Smooth muscle cell of the brain vasculature (primary cell): ENCODE data around the gene ACO2.
"Not testable (repeated sequence)": the region's sequence is repeated elsewhere in the genome, so short reads cannot be mapped to it uniquely, and the experiment has no call there.

Experiments used
- DNase-seq: peaks from one replicate; pipeline ENCODE4 v3.0.0-alpha.2; 2012; ENCODE audit warnings: low read depth, low spot score

The ACO2 gene

GRCh38 chr22:41448189-41448808, 20.6 kb upstream of the ACO2 start:
- DNase-seq, result peak; percentile 97

GRCh38 chr22:41458161-41458728, 10.7 kb upstream of the ACO2 start:
- no peak for DNase-seq

DNA sequence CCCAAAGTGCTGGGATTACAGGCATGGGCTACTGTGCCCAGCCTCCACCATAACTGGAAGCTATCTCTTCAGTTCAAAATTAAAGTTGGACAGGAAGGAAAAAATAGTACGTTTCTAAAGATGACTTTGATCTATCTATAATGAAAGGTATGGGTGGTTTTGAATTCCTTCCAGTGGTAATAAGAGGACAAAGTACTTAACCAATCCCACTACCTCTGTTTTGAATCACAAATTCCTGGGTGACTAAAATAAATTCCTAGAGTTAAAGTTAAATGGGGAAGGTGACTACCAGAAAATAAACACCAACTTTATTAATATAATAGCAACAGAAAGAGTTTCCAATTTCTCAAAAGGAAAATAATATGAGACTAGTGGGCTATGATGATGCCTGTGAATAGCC, 9.5 kb upstream of the ACO2 start:
- no peak for DNase-seq

DNA sequence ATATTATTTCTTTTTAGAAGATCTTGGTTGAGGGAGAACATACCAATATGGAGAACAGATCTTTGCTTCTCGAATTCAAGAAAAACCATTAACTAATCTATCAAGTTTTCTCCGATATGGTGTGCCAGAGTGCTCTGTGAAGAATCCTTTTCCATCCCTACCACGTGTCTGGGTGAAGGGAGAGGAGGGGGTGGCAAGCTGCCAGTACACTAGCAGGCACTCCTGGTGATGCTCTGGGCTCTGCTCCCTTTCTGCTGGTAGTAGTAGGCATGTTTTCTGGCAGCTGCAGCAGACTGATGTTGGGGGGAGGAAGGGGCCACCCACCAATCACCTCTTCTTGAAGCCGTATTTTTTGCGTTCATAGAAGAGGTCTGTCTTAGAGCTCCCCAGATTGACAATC, 8.8 kb upstream of the ACO2 start:
- not testable (repeated sequence) for DNase-seq

GRCh38 chr22:41461901-41462300, 7.0 kb upstream of the ACO2 start:
- DNase-seq, result no peak

- no peak for DNase-seq
Measured at GRCh38 chr22:41469218-41469851, 418 bp downstream of the ACO2 start.

DNA sequence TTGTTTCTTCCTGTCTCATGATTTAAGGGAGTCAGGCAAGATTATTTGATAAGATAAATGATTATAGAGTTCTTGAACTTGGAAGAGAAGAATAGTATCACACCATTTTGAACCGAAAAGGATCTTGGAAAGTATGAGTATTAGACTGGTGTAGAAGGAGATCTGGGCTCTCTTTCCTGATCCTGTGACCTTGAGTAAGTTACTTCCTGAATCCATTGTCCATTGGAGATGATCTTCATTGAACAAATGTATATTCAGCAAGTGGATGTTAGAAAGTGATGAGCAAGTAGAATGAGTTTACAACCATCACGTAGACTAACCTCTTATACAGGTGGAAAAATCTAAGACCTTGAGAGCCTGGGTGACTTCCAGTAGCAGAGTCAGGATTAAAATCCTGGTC, 2.0 kb downstream of the ACO2 start:
- no peak for DNase-seq

DNA sequence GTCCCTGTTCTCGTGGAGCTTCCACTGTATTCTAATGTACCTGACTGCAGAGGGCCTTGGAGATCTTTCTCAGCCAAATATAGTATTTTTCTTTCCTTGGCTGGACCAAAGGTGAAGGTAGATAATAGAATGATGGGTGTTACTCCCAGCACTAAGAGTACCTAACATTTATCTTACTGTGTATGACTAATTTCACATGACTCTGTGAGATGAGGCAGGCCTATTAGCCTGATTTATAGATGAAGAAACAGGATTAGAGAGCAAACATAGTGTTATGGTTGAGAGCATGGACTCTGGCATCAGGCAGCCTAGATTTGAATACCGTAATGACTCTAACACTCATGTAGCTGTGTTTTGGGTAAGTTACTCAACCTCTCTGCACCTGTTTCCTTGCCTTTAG, 2.7 kb downstream of the ACO2 start:
- no peak for DNase-seq

DNA sequence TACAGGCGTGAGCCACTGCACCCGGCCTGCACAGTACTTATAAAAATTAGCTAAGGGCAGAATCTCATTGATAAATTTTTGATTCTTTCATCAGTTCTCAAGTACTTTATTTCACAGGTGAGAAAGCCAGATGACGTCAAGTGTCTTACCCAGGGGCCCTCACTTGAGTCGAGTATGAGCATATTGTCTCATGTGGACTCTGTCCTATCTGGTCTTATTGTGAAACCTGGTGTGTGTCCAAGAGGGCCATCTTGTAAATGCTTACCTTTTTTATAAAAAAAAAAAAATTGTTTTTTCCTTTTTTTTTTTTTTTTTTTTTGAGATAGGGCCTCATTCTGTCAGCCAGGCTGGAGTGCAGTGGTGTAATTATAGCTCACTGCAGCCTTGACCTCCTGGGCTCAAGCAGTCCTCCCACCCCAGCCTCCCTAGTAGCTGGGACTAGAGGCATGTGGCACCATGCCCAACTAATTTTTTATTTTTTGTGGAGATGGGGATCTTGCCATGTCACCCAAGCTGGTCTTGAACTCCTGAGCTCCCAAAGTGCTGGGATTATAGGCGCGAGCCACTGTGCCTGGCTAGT, 6.0 kb downstream of the ACO2 start:
- DNase-seq, result no peak

DNA sequence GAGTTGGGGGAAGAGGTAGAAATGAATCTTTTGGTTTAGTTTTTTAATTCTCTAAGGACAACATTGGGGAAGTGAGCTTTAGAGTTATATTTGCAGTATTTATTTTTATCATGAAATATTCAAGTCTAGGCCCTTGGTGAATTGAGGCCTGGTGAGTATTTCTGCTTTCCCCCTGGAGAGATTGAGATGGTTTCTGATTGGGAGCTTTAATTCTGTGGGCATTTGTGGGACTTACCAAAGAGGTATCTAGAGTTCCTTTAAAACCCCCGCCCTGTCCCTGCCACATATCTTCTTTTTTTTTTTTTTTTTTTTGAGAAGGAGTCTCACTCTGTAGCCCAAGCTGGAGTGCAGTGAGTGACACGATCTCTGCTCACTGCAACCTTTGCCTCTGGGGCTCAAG, 9.6 kb downstream of the ACO2 start:
- no peak for DNase-seq

DNA sequence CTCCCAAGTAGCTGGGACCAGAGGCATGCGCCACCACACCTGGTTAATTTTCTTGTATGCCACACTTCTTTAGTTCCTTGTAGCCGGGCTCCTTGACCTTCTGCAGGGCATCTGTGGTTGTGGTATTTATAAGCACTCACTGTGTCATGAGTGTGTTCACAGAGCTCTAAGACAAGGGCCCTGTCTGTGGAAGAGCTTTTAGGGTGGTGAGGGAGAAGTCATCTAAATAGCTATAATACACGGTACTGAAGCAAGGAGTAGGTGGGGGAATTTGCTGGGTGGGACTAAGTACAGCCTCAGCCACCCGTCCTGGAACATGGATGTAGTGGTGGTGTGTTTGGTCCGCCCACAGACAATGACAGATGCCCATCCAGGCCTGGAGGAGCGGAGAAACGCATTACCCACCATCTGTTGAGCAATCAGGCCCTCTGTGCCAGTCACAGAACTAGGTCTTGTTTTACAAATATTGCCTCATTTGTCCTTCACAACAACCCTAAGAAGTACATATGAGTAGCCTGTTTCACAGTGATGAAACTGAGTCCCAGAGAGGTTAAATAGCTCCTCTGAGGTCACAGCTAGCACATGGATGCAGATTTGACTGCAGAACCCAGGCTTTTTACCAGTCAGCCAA, 10.1 kb downstream of the ACO2 start:
- no peak for DNase-seq

GRCh38 chr22:41479671-41480396, 10.9 kb downstream of the ACO2 start:
- DNase-seq, result peak; percentile 28

DNA sequence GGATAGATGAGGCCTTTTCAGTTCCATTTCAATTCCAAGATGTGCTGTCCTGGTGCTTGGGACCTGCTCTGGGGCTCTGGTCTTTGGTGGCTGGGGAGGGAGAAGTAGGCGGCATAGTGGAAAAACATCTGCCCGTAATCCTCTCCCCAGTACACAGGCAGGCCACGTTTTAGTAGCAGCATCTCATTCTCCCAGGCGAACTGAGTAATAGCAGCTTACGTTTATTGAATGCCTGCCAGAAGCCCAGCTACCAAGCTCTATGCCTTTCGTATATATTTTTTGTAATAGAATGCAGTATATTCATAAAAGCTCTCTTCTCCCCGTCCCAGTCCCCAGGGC, 11.4 kb downstream of the ACO2 start:
- no peak for DNase-seq

- DNase-seq, result no peak
Measured at GRCh38 chr22:41481131-41481830, 12.4 kb downstream of the ACO2 start.

- no peak for DNase-seq
Measured at GRCh38 chr22:41481925-41482318, 13.0 kb downstream of the ACO2 start.

- DNase-seq, result no peak
Measured at GRCh38 chr22:41482319-41482935, 13.5 kb downstream of the ACO2 start.

- no peak for DNase-seq
Measured at GRCh38 chr22:41485033-41485432, 16.1 kb downstream of the ACO2 start.

- no peak for DNase-seq
Measured at GRCh38 chr22:41487037-41487935, 18.4 kb downstream of the ACO2 start.

DNA sequence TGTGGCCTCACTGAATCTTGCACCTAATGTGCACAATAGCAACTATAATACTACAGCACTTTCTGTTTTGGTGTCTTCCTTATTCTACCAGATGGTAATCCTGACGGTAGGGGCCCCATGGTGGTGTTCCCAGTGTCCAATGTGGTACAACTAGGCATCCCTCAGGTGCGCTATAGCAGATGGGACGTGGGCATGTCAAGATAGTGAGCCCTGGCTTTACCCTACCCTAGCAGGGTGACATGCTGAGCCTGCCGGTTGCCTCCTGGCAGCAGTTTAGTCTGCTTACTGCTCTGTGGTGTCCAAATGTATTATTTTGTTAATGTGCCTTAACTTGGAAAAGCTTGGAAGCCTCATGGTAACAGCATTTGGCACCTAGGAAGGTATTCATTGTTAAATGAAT, 19.2 kb downstream of the ACO2 start:
- DNase-seq, result no peak
